Stimulated activated CD8-positive, alpha-beta memory T cell treated with anti-CD3 and anti-CD28 coated beads, Interleukin-12 subunit alpha, Interleukin-12 subunit beta, amount 100 ng/mL, for 1 hour (primary cell): ENCODE measurements around the gene AZIN2.
"Not testable (repeated sequence)": the region's sequence is repeated elsewhere in the genome, so short reads cannot be mapped to it uniquely, and the experiment has no call there.

Experiments
- DNase-seq: peaks from one replicate; pipeline ENCODE4 v3.0.0-alpha.2; 2020; ENCODE audit warnings: low read depth

Gene AZIN2

GRCh38 chr1:33057095-33057494 is 23.9 kb upstream of the AZIN2 start:
- DNase-seq = no peak

- no peak for DNase-seq
Observed at GRCh38 chr1:33060579-33061083, 20.3 kb upstream of the AZIN2 start.

GRCh38 chr1:33061834-33062233 is 19.1 kb upstream of the AZIN2 start:
- no peak for DNase-seq

DNA sequence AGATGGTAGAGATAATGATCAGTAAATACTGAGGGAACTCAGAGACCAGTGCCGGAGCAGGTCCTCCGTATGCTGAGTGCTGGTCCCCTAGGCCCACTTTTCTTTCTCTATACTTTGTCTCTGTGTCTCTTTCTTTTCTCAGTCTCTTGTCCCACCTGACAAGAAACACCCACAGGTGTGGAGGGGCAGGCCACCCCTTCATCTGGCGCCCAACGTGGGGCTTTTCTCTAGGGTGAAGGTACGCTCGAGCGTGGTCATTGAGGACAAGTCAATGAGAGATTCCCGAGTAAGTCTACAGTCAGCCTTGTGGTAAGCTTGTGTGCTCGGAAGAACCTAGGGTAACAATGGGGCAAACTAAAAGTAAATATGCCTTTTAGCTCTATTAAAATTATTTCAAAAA is 16.7 kb upstream of the AZIN2 start:
- not testable (repeated sequence) for DNase-seq

DNA sequence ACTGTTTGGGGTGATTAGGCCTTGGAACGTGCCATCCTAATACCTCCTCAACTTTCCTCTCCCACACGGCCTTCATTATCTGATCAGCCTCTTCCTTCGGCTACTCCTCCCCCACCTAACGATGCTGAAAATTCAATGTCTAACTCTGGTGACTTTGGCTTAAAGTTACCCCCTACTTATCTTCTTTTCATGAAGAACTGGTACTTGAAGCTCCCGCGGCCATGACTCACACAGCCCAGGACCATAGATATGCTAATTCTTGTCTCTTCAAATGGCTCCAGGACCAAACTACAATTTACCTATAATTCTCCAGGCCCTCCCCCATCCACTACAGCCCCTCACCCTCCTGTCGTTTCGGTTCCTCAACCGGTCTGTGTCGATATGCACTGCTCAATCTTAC is 15.7 kb upstream of the AZIN2 start:
- DNase-seq = no peak

GRCh38 chr1:33066477-33066876 is 14.5 kb upstream of the AZIN2 start:
- DNase-seq = not testable (repeated sequence)

DNA sequence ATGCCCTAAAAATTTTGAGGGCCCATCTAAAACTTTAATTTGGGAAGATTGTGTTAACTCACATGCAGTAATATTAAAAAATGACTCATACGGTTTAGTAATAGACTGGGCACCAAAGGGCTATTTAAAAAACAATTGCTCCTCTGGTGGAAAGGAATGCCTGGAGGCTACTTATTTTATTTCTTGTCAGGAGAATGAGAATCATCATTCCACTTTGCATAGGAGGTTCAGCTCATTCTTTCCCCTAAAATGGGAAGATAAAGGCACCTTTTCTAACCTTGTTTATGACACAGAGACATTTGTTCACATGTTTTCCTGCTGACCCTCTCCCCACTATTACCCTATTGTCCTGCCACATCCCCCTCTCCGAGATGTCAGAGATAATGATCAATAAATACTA is 12.8 kb upstream of the AZIN2 start:
- DNase-seq = not testable (repeated sequence)

GRCh38 chr1:33070628-33071027 is 10.3 kb upstream of the AZIN2 start:
- DNase-seq = no peak

DNA sequence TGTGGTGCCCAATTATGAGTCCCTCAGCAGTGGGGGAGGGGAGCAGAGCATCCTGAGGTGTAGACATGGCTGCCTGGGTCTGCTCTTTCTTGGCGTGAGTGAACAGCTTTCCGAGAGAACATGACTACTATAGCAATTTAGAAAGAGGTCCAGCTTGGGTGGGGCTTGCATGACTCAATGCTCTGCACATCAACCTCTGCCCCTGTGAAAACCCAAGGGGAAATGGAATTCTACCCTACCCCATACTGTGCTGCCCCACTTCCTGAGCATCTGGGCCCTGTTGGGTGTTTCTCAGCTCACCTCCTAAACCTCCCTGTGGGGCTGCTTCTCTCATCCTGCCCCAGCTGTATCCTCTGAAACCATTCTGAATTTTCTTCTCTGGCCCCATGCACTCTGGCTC is 8.2 kb upstream of the AZIN2 start:
- DNase-seq = no peak

GRCh38 chr1:33074193-33074945 is 6.6 kb upstream of the AZIN2 start:
- DNase-seq = no peak

DNA sequence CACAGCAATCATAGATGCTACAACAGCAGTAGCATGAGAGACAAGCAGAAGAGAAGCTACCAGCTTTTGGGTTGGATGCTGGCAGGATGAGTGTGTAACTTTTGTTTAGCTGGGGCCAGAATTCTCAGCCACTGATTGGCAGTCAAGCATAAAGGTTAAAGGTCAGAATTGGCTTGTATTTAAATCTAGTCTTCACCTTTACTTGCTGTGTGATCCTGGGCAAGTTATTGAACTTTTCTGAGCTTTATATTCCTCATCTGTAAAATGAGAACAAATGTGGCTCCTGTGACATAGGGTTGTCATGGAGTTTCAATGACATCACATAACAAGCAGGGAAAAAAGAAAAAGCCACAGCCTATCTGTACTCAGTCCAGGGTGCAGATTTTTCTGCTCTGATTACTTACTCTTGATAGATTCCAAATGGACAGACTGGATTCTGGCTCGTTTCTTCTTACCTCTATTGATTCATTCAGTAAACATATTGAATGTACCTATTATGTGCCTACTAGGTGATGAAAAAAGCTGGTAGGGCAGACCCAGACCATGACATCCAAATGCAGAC is 2.8 kb upstream of the AZIN2 start:
- DNase-seq = no peak

DNA sequence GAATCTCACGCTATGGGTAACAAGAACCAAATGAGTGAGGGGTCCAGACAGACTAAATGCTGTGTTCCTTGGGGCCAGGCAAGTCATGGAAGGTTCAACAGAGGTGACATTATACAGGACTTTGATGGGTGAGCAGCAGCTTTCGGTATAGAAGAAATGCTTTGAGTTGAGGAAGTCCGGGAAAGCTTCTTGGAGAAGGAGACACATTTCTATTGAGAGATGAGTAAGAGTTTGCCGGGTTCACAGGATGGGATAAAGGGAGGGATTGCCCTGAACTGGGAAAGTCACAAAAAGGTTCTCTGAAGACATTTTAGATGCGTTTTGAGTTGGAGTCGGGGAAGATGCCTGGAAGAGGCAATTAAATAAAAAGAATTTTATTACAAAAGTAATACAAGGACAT is 580 bp upstream of the AZIN2 start:
- no peak for DNase-seq

- DNase-seq = no peak
Observed at GRCh38 chr1:33081554-33082305, 777 bp downstream of the AZIN2 start.

- DNase-seq = no peak
Observed at GRCh38 chr1:33082575-33083108, 1.7 kb downstream of the AZIN2 start.

- no peak for DNase-seq
Observed at GRCh38 chr1:33085332-33085731, 4.4 kb downstream of the AZIN2 start.

GRCh38 chr1:33086384-33086850 is 5.5 kb downstream of the AZIN2 start:
- no peak for DNase-seq

GRCh38 chr1:33087677-33088076 is 6.7 kb downstream of the AZIN2 start:
- no peak for DNase-seq

- no peak for DNase-seq
Observed at GRCh38 chr1:33088119-33088906, 7.4 kb downstream of the AZIN2 start.

DNA sequence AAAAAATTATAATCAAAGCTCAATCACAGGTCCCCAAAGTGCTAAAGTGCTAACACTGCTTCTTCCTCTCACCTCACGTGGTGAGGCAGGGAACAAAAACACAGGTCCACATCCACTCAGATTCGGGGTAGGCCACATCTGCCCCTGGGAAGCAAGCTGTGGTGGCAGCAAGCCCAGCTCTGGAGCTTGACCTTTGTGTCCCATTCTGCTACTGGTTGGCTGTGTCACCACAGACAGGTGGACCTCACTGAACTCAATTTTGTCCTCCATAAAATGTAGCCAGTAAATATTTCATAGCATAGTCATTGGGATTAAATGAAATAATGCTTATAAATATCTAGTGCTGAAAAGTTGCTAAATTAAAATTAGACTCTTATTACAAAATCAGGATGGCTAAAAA is 8.5 kb downstream of the AZIN2 start:
- no peak for DNase-seq

DNA sequence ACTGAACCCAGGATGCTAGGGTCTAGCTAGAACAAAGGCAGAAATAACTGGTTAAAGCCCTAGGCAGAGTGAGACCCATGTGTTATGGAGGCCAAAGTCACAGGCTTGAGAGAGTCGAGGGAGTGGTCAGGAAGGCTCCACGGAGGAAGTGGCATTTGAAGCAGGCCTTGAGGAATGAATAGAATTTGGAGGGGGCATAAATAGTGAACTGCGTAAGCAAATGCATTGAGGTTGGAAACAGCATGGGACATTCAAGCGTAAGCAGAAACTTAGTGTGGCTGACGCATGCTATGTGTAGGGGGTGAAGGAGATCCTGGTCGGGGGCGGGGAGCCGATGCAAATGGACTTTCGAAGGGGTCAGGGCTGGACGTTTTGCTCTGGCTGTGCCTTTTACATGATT is 11.5 kb downstream of the AZIN2 start:
- no peak for DNase-seq

DNA sequence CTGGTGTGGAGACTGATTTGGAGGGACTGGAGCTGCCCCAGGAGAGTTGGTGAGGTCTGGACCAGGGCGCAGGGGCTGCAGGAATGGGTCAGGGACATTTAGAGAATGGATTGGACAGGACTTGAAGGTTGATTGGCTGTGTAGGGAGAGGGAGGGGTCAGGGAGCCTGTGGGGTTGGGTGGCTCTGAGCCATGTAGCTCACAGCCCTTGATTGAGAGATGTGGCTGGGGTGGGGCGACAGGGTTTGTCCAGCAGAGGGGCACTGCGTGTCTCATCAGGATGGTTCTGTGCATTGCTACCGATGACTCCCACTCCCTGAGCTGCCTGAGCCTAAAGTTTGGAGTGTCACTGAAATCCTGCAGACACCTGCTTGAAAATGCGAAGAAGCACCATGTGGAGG is 12.1 kb downstream of the AZIN2 start:
- DNase-seq = no peak

- DNase-seq = no peak
Observed at GRCh38 chr1:33094486-33094885, 13.5 kb downstream of the AZIN2 start.
